NOMO-1 (cell line): Measurements from ENCODE around the gene INTS6L.
"Not testable (repeated sequence)": the region's sequence is repeated elsewhere in the genome, so short reads cannot be mapped to it uniquely, and the experiment has no call there.

Source experiments
- DNase-seq, 2 experiments: peaks; one replicate each; lab custom pipeline; 2025; ENCODE audit not compliant: unreplicated experiment in 2 of 2; lab: John Stamatoyannopoulos, UW

INTS6L gene

DNA sequence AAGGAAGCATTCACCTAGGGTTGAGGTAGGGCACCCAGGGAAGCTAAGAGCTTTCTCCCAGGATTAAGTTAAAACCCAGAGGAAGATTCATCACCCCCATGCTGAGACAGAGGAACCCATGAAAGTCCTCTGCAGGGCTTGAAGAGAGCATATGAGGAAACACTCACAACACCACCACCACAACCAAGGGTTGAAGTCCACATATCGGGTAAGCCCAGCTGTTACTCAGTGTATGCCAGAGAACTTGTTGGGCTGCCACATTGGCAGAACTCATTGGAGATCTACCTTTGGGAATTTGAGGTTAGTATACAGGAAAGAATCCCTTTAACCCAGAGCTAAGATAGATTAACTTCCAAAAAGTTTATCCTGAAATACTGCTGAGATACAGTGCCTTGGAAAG lies 75.1 kb downstream of the INTS6L start:
- DNase-seq: no peak

DNA sequence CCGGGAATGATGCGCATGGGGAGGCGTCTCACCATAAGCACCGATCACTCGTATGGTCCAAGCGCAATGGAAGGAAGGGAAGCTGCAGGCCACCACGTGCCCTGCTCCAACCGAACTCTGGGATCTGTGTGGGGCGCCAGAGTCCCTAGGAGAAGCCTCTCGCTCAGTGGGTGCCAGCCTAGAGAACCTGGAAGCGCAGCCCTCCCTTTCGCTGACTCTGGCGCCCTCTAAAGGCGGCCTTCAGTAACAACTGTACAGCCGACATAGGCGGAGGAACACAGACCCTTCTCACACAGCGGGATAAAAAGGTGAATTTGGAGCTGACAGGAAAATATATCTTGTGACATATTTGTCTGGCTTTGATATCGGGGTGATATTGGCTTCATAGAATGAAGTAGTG lies 76.0 kb downstream of the INTS6L start:
- DNase-seq: peak; percentile 14 to 29

DNA sequence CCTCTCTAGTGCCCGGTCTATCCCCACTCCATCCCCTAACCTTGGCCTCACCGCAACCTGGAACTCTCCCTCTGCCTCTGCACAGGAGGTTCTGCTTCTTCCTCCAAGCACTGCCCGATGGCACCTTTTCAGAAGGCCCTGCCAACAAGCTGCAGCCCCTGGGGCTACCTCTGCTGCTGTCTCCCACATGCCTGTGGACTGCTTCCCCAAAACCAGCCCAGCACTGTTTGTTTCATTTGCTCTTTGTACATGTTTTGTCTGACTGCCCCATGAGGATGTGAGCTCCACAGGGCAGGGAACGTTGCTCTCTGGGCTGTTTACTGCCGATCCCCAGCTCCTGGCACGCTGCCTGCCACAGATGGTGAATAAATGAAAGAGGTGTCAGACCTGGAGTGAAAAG lies 85.4 kb downstream of the INTS6L start:
- DNase-seq: no peak

DNA sequence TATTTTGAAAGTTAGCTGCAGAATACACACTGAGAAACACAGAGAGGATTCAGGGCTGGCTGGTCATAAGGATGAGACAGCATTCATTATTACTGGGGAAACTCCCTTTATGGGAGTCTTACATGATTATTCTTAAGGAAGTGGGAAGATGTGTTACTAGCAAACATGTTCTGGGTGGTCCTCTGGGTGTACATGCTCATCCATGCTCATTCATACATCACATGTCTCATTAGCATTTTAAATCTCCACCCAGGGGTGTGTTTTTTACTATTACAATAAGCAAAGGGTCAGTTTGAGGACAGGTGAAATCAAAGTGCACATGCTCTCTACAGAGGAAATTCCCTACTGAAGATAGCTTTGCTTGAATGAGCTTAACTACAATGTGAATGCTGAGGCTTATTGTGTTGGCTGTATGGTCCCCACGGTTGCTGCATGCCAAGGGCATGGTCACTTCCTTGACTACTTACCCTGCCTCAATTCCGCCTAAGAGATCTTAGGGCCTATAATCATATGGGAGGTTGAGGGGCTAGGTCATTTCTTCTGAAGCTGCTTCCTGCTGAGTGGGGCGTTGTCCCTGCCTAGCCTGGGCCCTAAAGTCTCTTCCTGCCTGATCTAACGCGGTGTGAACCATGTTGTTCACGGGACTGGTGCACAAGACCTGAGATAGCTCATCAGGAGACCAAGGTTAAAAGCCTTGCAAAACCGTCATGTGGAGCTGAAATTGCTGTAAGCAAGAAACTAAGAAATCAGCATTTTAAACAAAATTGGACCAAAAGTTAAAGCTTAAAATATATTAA lies 104.1 kb downstream of the INTS6L start:
- not testable (repeated sequence) for DNase-seq

DNA sequence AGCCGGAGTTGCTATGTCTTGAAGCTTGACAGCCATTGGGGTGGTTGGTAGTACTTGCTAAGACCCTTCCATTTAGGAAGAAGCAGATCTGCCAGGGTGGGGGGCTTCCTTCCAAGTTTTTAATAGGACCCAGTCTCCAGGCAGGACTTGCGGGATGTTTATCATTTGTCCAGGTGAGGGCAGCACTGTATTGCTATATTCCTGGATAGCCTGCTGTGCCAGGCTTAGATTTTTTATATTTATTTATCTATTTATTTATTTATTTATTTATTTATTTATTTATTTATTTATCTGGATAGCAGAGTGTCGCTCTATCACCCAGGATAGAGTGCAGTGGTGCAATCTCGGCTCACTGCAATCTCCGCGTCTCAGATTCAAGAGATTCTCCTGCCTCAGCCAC lies 105.5 kb downstream of the INTS6L start:
- DNase-seq: no peak

DNA sequence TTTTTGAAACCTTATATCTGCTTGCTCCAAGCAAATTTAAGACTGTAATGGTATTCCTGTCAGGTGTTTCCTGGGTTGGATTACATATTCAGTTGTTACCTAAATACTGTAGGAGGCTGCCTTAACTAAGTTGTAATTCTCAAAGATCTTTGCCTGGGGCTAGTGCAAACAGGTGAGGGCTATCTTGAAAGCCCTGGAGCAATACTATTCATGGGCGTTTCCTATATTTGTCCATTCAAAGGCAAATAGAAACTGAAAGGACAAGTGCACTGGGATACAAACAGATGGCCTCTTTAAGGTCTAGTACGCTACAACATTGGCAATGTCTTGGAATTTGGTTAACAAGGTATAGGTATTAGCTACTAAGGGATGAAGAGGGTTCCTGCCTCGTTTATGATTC lies 108.9 kb downstream of the INTS6L start:
- DNase-seq: no peak
